ENCODE results near the gene CAVIN2. TPM values are rescaled to one million over a fixed set of nuclear protein-coding genes. Genes with fewer than 3 reads are reported as not detected.

Gene CAVIN2
- total and polyA plus RNA-seq, 9 of the 15 experiments (the other 6 are each of a cell fraction or from before 2014, with no cell fraction given), result 20.6 to 92.4 (median 69.0) TPM

DNA sequence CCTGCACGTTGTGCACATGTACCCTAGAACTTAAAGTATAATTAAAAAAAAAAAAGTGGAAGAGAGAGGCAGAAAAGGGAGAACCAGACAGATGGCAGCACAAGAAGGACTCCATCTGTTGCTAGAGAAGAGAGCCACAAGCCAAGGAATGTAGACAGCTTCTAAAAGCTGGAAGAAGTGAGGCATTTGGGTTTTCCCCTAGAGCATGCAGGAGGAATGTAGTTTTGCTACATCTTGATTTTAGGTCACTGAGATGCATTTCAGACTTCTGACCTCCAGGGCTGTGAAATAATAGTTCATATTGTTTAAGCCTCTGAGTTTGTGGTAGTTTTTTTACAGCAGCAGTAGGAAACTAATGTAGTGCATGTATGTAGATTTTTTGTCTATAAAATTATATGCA is 46.0 kb downstream of the CAVIN2 start:
- WGBS (ENCODE audit: insufficient coverage, low coverage, missing lambda C conversion rate), result no CpG with 5 or more reads among the region's 1 CpG
- in situ Hi-C loops (cut with MboI), result no loop called here

DNA sequence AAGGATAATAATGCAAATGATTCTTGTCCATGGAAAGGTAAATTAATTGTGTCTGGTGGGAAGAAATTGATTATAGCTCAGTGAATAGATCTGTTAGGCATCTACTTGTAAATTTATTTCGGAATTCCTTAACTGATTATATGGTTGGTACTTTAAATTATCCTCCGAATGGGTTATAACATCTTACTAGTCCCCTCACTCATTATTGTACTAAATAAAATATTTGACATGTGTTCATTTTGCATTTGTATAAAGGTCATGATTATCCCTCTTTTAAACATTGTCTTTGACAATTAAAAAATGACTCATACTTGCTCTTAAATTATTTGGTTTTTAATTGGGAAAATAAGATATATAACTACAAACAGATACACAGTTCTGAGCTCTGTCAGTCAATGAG is 47.4 kb downstream of the CAVIN2 start:
- H3K79me2 ChIP-seq (ENCODE audit: control insufficient read depth, insufficient read depth, low read length), result no peaks in the 10 kb centered on the region
- DNase-seq (ENCODE audit: extremely low read depth in 1 of 4, low spot score in 3 of 4) (no peak), FAIRE-seq (no peak), ATAC-seq (no peak)
- H3K4me2 ChIP-seq (ENCODE audit: insufficient read depth, low read length), result no peak overlapping the region
- H2AFZ ChIP-seq (ENCODE audit: low read depth, low read length), result no peak overlapping the region
- H3K27me3 ChIP-seq (ENCODE audit: control insufficient read depth in 2 of 2, insufficient read depth in 2 of 2, low read length in 2 of 2), result no peaks in the 10 kb centered on the region
- in situ Hi-C loops (cut with MboI), result loop anchor here (10.0 kb wide), 1 partner anchor 255 kb away; no protein-coding TSS in a partner anchor
- ChIA-PET POLR2A (no interaction called here), CTCF (ENCODE audit: low intra/inter-chr PET ratio) (no interaction called here)
- WGBS (ENCODE audit: insufficient coverage, low coverage, missing lambda C conversion rate), result 41% methylated on average over 2 of the region's 2 CpGs
- no peak overlapping the region for H3K9ac ChIP-seq (ENCODE audit: insufficient read depth in 1 of 2, low read depth in 2 of 2, low read length in 2 of 2)
- H3K4me1 ChIP-seq (replicated peaks in 1 of 2; ENCODE audit: control insufficient read depth in 2 of 2, insufficient read depth in 2 of 2, low read length in 2 of 2), result no peaks in the 10 kb centered on the region
- no peak overlapping the region for H3K4me3 ChIP-seq
- H3K9me1 ChIP-seq (ENCODE audit: control insufficient read depth, insufficient read depth, low read length), result no peaks in the 10 kb centered on the region
- intact Hi-C loops (cut with micrococcal nuclease), result no loop called here
- H3K9me3 ChIP-seq (replicated peaks; ENCODE audit: control insufficient read depth, insufficient read depth, low read depth, low read length), result no peaks in the 10 kb centered on the region
- no peaks in the 10 kb centered on the region for H3K36me3 ChIP-seq (ENCODE audit: control insufficient read depth, insufficient read depth, low read length)
- TF ChIP-seq, protein P1, sequence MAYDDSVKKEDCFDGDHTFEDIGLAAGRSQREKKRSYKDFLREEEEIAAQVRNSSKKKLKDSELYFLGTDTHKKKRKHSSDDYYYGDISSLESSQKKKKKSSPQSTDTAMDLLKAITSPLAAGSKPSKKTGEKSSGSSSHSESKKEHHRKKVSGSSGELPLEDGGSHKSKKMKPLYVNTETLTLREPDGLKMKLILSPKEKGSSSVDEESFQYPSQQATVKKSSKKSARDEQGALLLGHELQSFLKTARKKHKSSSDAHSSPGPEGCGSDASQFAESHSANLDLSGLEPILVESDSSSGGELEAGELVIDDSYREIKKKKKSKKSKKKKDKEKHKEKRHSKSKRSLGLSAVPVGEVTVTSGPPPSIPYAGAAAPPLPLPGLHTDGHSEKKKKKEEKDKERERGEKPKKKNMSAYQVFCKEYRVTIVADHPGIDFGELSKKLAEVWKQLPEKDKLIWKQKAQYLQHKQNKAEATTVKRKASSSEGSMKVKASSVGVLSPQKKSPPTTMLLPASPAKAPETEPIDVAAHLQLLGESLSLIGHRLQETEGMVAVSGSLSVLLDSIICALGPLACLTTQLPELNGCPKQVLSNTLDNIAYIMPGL (CRISPR knock-in tag; IDR thresholded peaks at IDR 0.05), result no peak
- no peaks in the 10 kb centered on the region for H4K20me1 ChIP-seq (replicated peaks; ENCODE audit: control insufficient read depth, insufficient read depth, low read length)
- no TSS peak for BruUV-seq (replicated peaks)
- H3K27ac ChIP-seq (ENCODE audit: extremely low read depth, low read depth, low read length), result no peak overlapping the region

More for the DNA sequence above, 46.0 kb downstream of the CAVIN2 start:
- FAIRE-seq (no peak), DNase-seq (ENCODE audit: extremely low read depth in 1 of 4, low spot score in 3 of 4) (no peak), ATAC-seq (no peak)
- H3K4me2 ChIP-seq (ENCODE audit: insufficient read depth, low read length), result no peak overlapping the region
- H3K4me1 ChIP-seq (replicated peaks in 1 of 2; ENCODE audit: control insufficient read depth in 2 of 2, insufficient read depth in 2 of 2, low read length in 2 of 2), result no peaks in the 10 kb centered on the region
- H3K79me2 ChIP-seq (ENCODE audit: control insufficient read depth, insufficient read depth, low read length), result no peaks in the 10 kb centered on the region
- H3K27ac ChIP-seq (ENCODE audit: extremely low read depth, low read depth, low read length), result no peak overlapping the region
- no peak overlapping the region for H3K9ac ChIP-seq (ENCODE audit: insufficient read depth in 1 of 2, low read depth in 2 of 2, low read length in 2 of 2)
- H2AFZ ChIP-seq (ENCODE audit: low read depth, low read length), result no peak overlapping the region
- ChIA-PET CTCF (ENCODE audit: low intra/inter-chr PET ratio) (no interaction called here), POLR2A (no interaction called here)
- no peaks in the 10 kb centered on the region for H3K9me1 ChIP-seq (ENCODE audit: control insufficient read depth, insufficient read depth, low read length)
- intact Hi-C loops (cut with micrococcal nuclease), result no loop called here
- BruUV-seq (replicated peaks), result no TSS peak
- no peaks in the 10 kb centered on the region for H3K9me3 ChIP-seq (replicated peaks; ENCODE audit: control insufficient read depth, insufficient read depth, low read depth, low read length)
- no peak overlapping the region for H3K4me3 ChIP-seq
- no peaks in the 10 kb centered on the region for H4K20me1 ChIP-seq (replicated peaks; ENCODE audit: control insufficient read depth, insufficient read depth, low read length)
- no peaks in the 10 kb centered on the region for H3K36me3 ChIP-seq (ENCODE audit: control insufficient read depth, insufficient read depth, low read length)
- no peaks in the 10 kb centered on the region for H3K27me3 ChIP-seq (ENCODE audit: control insufficient read depth in 2 of 2, insufficient read depth in 2 of 2, low read length in 2 of 2)
- no peak for TF ChIP-seq BDP1 (IDR thresholded peaks at IDR 0.05; ENCODE audit: insufficient read depth, insufficient read length)
- TF ChIP-seq CBX3 (IDR thresholded peaks at IDR 0.05; ENCODE audit: borderline replicate concordance in 1 of 2, low read length in 2 of 2), result no peak
- no peak for TF ChIP-seq ZNF133 (CRISPR knock-in tag; IDR thresholded peaks at IDR 0.05)
- TF ChIP-seq ZNF174 (CRISPR knock-in tag; IDR thresholded peaks at IDR 0.05), result no peak
- no peak for TF ChIP-seq SAFB2 (IDR thresholded peaks at IDR 0.05; ENCODE audit: borderline replicate concordance, low read depth, low read length, severe bottlenecking)
- TF ChIP-seq XRCC3 (IDR thresholded peaks at IDR 0.05), result no peak

Measured in K562 (cell line).